Transverse colon (tissue), 3 donors: Measurements from ENCODE around the gene ZNF385D.

Experiments
- CTCF ChIP-seq, 5 experiments: fragments of 200-600 bp in 3 of 5; fragments of 450-650 bp in 2 of 5; sonication (generic) in 3 of 5; IDR thresholded peaks; 1 replicate in 2 of 5; 2 replicates in 3 of 5; pipeline ENCODE4 v1.5.1; 2016 to 2017; ENCODE audit warnings: antibody characterized with exemption in 5 of 5, inconsistent platforms in 3 of 5, mild to moderate bottlenecking in 2 of 5, moderate library complexity in 1 of 5
- EP300 ChIP-seq: sonication (generic); formaldehyde crosslinking; IDR thresholded peaks from one replicate; pipeline ENCODE4 v1.6.1; 2017; ENCODE audit warnings: antibody characterized with exemption, low read depth
- POLR2A ChIP-seq: fragments of 450-650 bp; IDR thresholded peaks from one replicate; pipeline ENCODE4 v1.6.1; 2016; ENCODE audit warnings: antibody characterized with exemption, mild to moderate bottlenecking, moderate library complexity

GRCh38 chr3:21390856-21391255 lies 360.2 kb downstream of the ZNF385D start:
- TF ChIP-seq CTCF (IDR thresholded peaks at IDR 0.05), result no peak
- no peak for TF ChIP-seq EP300
- no peak for TF ChIP-seq POLR2A
